ENCODE measurements around the gene KAT14.
"Not testable (repeated sequence)": the region's sequence is repeated elsewhere in the genome, so short reads cannot be mapped to it uniquely, and the experiment has no call there.

KAT14 gene

GRCh38 chr20:18165553-18165952 lies 27.9 kb downstream of the KAT14 start:
- no peak for DNase-seq

- DNase-seq = no peak
Observed at GRCh38 chr20:18166241-18166881, 28.7 kb downstream of the KAT14 start.

GRCh38 chr20:18166950-18167349 lies 29.3 kb downstream of the KAT14 start:
- DNase-seq = no peak

GRCh38 chr20:18172379-18172778 lies 34.7 kb downstream of the KAT14 start:
- DNase-seq = no peak

- DNase-seq = no peak
Observed at GRCh38 chr20:18174906-18175683, 37.4 kb downstream of the KAT14 start.

- DNase-seq = no peak
Observed at GRCh38 chr20:18176318-18176785, 38.7 kb downstream of the KAT14 start.

GRCh38 chr20:18180366-18180765 lies 42.7 kb downstream of the KAT14 start:
- not testable (repeated sequence) for DNase-seq

GRCh38 chr20:18180815-18181214 lies 43.2 kb downstream of the KAT14 start:
- DNase-seq = no peak

GRCh38 chr20:18187020-18187419 lies 49.4 kb downstream of the KAT14 start:
- DNase-seq = no peak

GRCh38 chr20:18188434-18188833 lies 50.8 kb downstream of the KAT14 start:
- DNase-seq = no peak

- no peak for DNase-seq
Observed at GRCh38 chr20:18190338-18191233, 52.9 kb downstream of the KAT14 start.

GRCh38 chr20:18191306-18191705 lies 53.6 kb downstream of the KAT14 start:
- no peak for DNase-seq

- DNase-seq = not testable (repeated sequence)
Observed at GRCh38 chr20:18194461-18194860, 56.8 kb downstream of the KAT14 start.

GRCh38 chr20:18195931-18196330 lies 58.3 kb downstream of the KAT14 start:
- DNase-seq = no peak

GRCh38 chr20:18197382-18198070 lies 59.9 kb downstream of the KAT14 start:
- no peak for DNase-seq

- DNase-seq = no peak
Observed at GRCh38 chr20:18202966-18203365, 65.3 kb downstream of the KAT14 start.

- DNase-seq = not testable (repeated sequence)
Observed at GRCh38 chr20:18203700-18204099, 66.0 kb downstream of the KAT14 start.

- DNase-seq = no peak
Observed at GRCh38 chr20:18213002-18213401, 75.3 kb downstream of the KAT14 start.

GRCh38 chr20:18215566-18215965 lies 77.9 kb downstream of the KAT14 start:
- DNase-seq = no peak

- no peak for DNase-seq
Observed at GRCh38 chr20:18218280-18218679, 80.6 kb downstream of the KAT14 start.

- DNase-seq = no peak
Observed at GRCh38 chr20:18223409-18223808, 85.7 kb downstream of the KAT14 start.

- DNase-seq = no peak
Observed at GRCh38 chr20:18224968-18225568, 87.4 kb downstream of the KAT14 start.
